Heart left ventricle (tissue), 13 donors: Measurements from ENCODE around the gene EOLA1.
A peak's percentile ranks its signal among the peaks of the same experiment; 100 is the strongest.
"Not testable (repeated sequence)": the region's sequence is repeated elsewhere in the genome, so short reads cannot be mapped to it uniquely, and the experiment has no call there.

ENCODE experiments used
- POLR2A ChIP-seq, 2 donors: fragments of 450-650 bp; IDR thresholded peaks; one replicate each; pipeline ENCODE4 v1.6.1; 2017; ENCODE audit warnings: antibody characterized with exemption in 2 of 2, mild to moderate bottlenecking in 2 of 2, moderate library complexity in 2 of 2
- TF ChIP-seq, protein P1 (sequence below), 12 donors: fragments of 200-600 bp; sonication (generic) in 4 of 12; IDR thresholded peaks; one replicate each; pipeline versions ENCODE4 v1.5.0 to v1.8.0; 2018 to 2022; ENCODE audit warnings: antibody characterized with exemption in 12 of 12, mild to moderate bottlenecking in 5 of 12
- donor health status: ischemic (EF 13 %, LVEDD 7.1; RV severe dilation, severe dysfunction).
- donor health status: DM: no; HTN: yes; CAD: no.
- donor health status: DM: no; HTN: no; CAD: no.
- donor health status: ischemic (EF 25% LVEDD 6.9; RV normal size, moderate dysfunction).
- donor health status: ischemic (EF 25% LVEDD 5.7; RV mildly dilated, moderate dysfunction).
- donor health status: ischemic (EF 35%, LVEDD 5.7; RV mildly dilated, moderate dysfunction).
- donor health status: nonischemic (EF 11% LVEDD 7.7; RV severe dilation, severe dysfunction).
- donor health status: DM: yes; HTN: yes; CAD: no.
- donor health status: PGD.
- donor health status: ischemic (EF 29% LVEDD 5.4; RV normal size, mild dysfunction).
- donor health status: nonischemic (EF 23%, LVEDD 6.1; RV moderate dilation, normal function).

DNA sequence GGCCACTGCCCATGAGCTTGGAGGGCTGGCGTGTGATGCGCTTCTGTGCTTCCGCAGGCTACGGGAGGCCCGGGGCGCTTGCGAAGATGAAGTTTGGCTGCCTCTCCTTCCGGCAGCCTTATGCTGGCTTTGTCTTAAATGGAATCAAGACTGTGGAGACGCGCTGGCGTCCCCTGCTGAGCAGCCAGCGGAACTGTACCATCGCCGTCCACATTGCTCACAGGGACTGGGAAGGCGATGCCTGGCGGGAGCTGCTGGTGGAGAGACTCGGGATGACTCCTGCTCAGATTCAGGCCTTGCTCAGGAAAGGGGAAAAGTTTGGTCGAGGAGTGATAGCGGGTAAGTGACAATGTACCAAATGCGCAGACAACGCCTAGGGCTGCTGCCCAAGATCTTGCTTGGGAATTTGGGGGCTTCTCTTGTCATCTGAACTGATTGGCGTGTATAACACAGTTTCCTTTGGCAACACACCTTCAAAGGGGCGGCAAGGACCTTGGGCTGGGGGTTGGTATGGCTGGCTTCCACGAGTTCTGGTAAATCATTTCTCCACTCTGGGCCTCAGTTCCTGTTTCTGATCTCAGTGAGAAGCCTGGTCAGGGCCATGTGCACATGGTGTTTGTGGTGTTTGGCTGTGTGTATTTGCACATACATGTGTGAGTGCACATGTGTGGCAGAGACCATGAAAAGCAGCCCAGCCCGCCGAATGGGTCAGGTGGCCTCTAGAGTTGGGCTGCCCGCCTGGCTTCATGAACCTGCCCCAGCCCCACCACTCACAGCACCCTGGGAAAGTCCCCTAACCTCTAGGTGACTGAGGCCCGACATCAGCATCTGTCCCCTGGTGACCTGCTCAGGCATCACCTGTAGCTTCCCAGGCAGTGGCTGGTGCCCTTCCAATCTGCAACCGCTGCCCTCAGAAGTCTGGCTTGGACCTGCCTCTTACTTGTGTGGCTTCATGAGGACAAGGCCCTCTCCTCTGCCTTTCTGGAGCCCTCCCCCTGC, 5.0 kb downstream of the EOLA1 start:
- TF ChIP-seq, protein P1, sequence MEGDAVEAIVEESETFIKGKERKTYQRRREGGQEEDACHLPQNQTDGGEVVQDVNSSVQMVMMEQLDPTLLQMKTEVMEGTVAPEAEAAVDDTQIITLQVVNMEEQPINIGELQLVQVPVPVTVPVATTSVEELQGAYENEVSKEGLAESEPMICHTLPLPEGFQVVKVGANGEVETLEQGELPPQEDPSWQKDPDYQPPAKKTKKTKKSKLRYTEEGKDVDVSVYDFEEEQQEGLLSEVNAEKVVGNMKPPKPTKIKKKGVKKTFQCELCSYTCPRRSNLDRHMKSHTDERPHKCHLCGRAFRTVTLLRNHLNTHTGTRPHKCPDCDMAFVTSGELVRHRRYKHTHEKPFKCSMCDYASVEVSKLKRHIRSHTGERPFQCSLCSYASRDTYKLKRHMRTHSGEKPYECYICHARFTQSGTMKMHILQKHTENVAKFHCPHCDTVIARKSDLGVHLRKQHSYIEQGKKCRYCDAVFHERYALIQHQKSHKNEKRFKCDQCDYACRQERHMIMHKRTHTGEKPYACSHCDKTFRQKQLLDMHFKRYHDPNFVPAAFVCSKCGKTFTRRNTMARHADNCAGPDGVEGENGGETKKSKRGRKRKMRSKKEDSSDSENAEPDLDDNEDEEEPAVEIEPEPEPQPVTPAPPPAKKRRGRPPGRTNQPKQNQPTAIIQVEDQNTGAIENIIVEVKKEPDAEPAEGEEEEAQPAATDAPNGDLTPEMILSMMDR (IDR thresholded peaks at IDR 0.05) = peak in 1 of 12 donors; percentile 16
- not testable (repeated sequence) for TF ChIP-seq POLR2A (IDR thresholded peaks at IDR 0.05)
